Trophoblast cell (in vitro differentiated cells and primary cell): ENCODE data around the gene TDRD6.

ENCODE experiments used
- DNase-seq, 2 donors: peaks; one replicate each; pipeline ENCODE4 v3.0.0-alpha.2; 2016
- H2AFZ ChIP-seq: 2 replicates; pipeline ENCODE4 v1.6.1; 2013; ENCODE audit warnings: low read length, moderate library complexity, mild to moderate bottlenecking; ENCODE audit not compliant: insufficient read depth, poor library complexity
- H2AK5ac ChIP-seq: 2 replicates; pipeline ENCODE4 v1.6.1; 2013; ENCODE audit warnings: mild to moderate bottlenecking, low read length
- H2BK120ac ChIP-seq: 2 replicates; pipeline ENCODE4 v1.6.1; 2013; ENCODE audit warnings: low read length, mild to moderate bottlenecking, moderate library complexity; ENCODE audit not compliant: insufficient read depth, poor library complexity
- H2BK12ac ChIP-seq: 2 replicates; pipeline ENCODE4 v1.6.1; 2013; ENCODE audit warnings: mild to moderate bottlenecking, low read length, moderate library complexity
- H2BK5ac ChIP-seq: 2 replicates; pipeline ENCODE4 v1.6.1; 2013; ENCODE audit warnings: low read length, low read depth, moderate library complexity, mild to moderate bottlenecking; ENCODE audit not compliant: poor library complexity
- H3K14ac ChIP-seq: 2 replicates; pipeline ENCODE4 v1.6.1; 2013; ENCODE audit warnings: mild to moderate bottlenecking, low read length
- H3K18ac ChIP-seq: 2 replicates; pipeline ENCODE4 v1.6.1; 2013; ENCODE audit warnings: mild to moderate bottlenecking, low read length
- H3K23ac ChIP-seq: 2 replicates; pipeline ENCODE4 v1.6.1; 2013; ENCODE audit warnings: low read length
- H3K27ac ChIP-seq: 2 replicates; pipeline ENCODE4 v1.5.1; 2013; ENCODE audit warnings: low read depth, mild to moderate bottlenecking, inconsistent platforms, low read length, moderate library complexity
- H3K27me3 ChIP-seq: 2 replicates; pipeline ENCODE4 v1.6.1; 2013; ENCODE audit warnings: inconsistent platforms, mild to moderate bottlenecking, low read length, moderate library complexity; ENCODE audit not compliant: insufficient read depth
- H3K36me3 ChIP-seq, 2 experiments: 1 replicate in 1 of 2; 2 replicates in 1 of 2; pipeline ENCODE4 v1.6.1; 2013; ENCODE audit warnings: low read length in 2 of 2, mild to moderate bottlenecking in 2 of 2, moderate library complexity in 1 of 2; ENCODE audit not compliant: insufficient read depth in 2 of 2, control insufficient read depth in 1 of 2
- H3K4ac ChIP-seq: 2 replicates; pipeline ENCODE4 v1.6.1; 2013; ENCODE audit warnings: low read depth, mild to moderate bottlenecking, low read length, moderate library complexity
- H3K4me1 ChIP-seq, 2 experiments: 1 replicate in 1 of 2; 2 replicates in 1 of 2; pipeline ENCODE4 v1.6.1; 2013; ENCODE audit warnings: low read length in 2 of 2, mild to moderate bottlenecking in 2 of 2, moderate library complexity in 1 of 2; ENCODE audit not compliant: insufficient read depth in 2 of 2, control insufficient read depth in 1 of 2
- H3K4me2 ChIP-seq: 2 replicates; pipeline ENCODE4 v1.6.1; 2013; ENCODE audit warnings: inconsistent platforms, mild to moderate bottlenecking, low read length, moderate library complexity
- H3K4me3 ChIP-seq: 2 replicates; pipeline ENCODE4 v1.5.1; 2013; ENCODE audit warnings: mild to moderate bottlenecking, low read depth, low read length, inconsistent platforms
- H3K79me1 ChIP-seq: one replicate; pipeline ENCODE4 v1.6.1; 2013; ENCODE audit warnings: low read length
- H3K79me2 ChIP-seq: 2 replicates; pipeline ENCODE4 v1.6.1; 2013; ENCODE audit warnings: low read length, mild to moderate bottlenecking; ENCODE audit not compliant: control insufficient read depth, insufficient read depth, poor library complexity
- H3K9ac ChIP-seq: 2 replicates; pipeline ENCODE4 v1.6.1; 2013; ENCODE audit warnings: mild to moderate bottlenecking, low read length
- H3K9me3 ChIP-seq: 2 replicates; pipeline ENCODE4 v1.6.1; 2013; ENCODE audit warnings: low read depth, mild to moderate bottlenecking, control low read depth, inconsistent platforms, low read length; ENCODE audit not compliant: insufficient read depth
- H4K12ac ChIP-seq: 2 replicates; pipeline ENCODE4 v1.6.1; 2013; ENCODE audit warnings: low read depth, mild to moderate bottlenecking, low read length, moderate library complexity
- H4K8ac ChIP-seq: 2 replicates; pipeline ENCODE4 v1.6.1; 2013; ENCODE audit warnings: low read depth, mild to moderate bottlenecking, low read length, moderate library complexity
- H4K91ac ChIP-seq: one replicate; pipeline ENCODE4 v1.6.1; 2013; ENCODE audit warnings: low read depth, mild to moderate bottlenecking, low read length, moderate library complexity
- WGBS: extraction: QIAGEN DNeasy Blood & Tissue Kit; methylation state at CpG from one replicate; pipeline ENCODE4 v1.1.7; 2013; ENCODE audit warnings: missing lambda C conversion rate; ENCODE audit not compliant: insufficient read length, insufficient coverage; ENCODE audit errors: extremely low coverage; 5-methylcytosine and 5-hydroxymethylcytosine counted together

The TDRD6 gene

DNA sequence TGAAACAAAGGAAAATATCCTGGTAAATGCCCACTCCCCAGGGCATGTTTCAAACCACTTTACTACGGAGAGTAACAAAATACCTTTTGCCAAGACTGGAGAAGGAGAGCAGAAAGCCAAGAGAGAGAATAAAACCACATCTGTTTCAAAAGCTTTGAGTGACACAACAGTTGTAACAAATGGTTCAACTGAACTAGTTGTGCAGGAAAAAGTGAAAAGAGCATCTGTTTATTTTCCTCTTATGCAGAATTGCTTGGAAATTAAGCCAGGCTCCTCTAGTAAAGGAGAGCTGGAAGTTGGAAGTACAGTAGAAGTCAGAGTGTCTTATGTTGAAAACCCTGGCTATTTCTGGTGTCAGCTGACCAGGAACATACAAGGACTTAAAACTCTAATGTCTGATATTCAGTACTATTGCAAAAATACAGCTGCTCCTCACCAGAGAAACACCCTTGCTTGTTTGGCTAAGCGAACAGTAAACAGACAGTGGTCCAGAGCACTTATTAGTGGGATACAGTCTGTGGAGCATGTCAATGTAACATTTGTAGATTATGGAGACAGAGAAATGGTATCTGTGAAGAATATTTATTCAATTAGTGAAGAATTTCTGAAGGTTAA, 2.6 kb downstream of the TDRD6 start:
- Histone ChIP-seq H2BK5ac (no peak overlapping the region), H3K9ac (no peak overlapping the region), H3K9me3 (no peaks in the 10 kb centered on the region), H3K14ac (no peak overlapping the region), H3K18ac (no peak overlapping the region), H3K4me2 (no peak overlapping the region), H2AK5ac (no peak overlapping the region), H2BK12ac (no peak overlapping the region), H3K23ac (no peak overlapping the region), H3K4me3 (no peak overlapping the region), H2BK120ac (no peak overlapping the region), H2AFZ (no peak overlapping the region), H3K27me3 (no peaks in the 10 kb centered on the region), H3K36me3 (no peaks in the 10 kb centered on the region), H4K91ac (no peak overlapping the region), H3K79me1 (no peaks in the 10 kb centered on the region), H3K27ac (no peak overlapping the region), H3K79me2 (no peaks in the 10 kb centered on the region), H3K4me1 (no peaks in the 10 kb centered on the region), H4K12ac (no peak overlapping the region), H4K8ac (no peak overlapping the region), H3K4ac (no peak overlapping the region)
- DNase-seq: no peak
- WGBS: no CpG with 5 or more reads among the region's 2 CpGs

DNA sequence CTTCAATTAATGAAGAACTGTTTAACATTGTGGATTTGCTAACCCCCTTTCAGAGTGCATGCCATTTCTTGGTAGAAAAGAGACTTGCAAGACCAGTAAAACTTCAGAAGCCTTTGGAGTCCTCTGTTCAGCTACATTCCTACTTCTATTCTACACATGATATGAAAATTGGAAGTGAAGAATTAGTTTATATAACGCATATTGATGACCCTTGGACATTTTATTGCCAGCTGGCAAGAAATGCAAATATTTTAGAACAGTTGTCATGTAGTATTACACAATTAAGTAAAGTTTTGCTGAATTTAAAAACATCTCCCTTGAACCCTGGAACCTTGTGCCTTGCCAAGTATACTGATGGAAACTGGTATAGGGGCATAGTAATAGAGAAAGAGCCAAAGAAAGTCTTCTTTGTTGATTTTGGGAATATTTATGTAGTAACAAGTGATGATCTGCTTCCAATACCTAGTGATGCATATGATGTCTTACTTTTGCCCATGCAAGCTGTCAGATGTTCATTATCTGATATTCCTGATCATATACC, 3.3 kb downstream of the TDRD6 start:
- no CpG with 5 or more reads among the region's 1 CpG for WGBS
- no peak overlapping the region for H2BK12ac ChIP-seq
- no peak overlapping the region for H3K9ac ChIP-seq

DNA sequence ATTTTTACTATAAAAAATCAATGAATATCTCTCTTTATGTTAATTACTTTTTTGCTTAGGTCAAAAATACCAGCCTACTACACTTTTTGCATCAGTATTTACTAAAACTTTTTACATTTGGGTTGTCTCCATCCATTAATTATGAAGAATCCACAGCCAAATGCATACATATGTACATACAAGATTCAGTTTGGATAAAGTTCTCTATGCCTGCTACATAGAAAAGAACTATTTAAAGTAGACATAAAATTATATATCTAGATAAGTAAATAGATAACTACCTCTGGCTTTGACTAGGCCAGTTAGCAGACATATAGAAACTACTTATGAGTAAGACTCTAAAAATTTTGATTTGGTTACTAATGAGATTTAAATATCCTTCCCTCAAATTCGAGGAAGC, 12.3 kb downstream of the TDRD6 start:
- Histone ChIP-seq H3K23ac (no peak overlapping the region), H4K91ac (no peak overlapping the region), H3K4me2 (no peak overlapping the region), H3K79me2 (no peaks in the 10 kb centered on the region), H3K4me1 (no peaks in the 10 kb centered on the region), H2AK5ac (no peak overlapping the region), H4K12ac (no peak overlapping the region), H2BK5ac (no peak overlapping the region), H3K79me1 (no peaks in the 10 kb centered on the region), H4K8ac (no peak overlapping the region), H2BK120ac (no peak overlapping the region), H3K9ac (no peak overlapping the region), H3K4ac (no peak overlapping the region), H2BK12ac (no peak overlapping the region), H3K27ac (no peak overlapping the region), H3K27me3 (no peaks in the 10 kb centered on the region), H3K14ac (no peak overlapping the region), H3K18ac (no peak overlapping the region), H2AFZ (no peak overlapping the region), H3K4me3 (no peak overlapping the region), H3K9me3 (no peaks in the 10 kb centered on the region), H3K36me3 (no peaks in the 10 kb centered on the region)
- no CpG with 5 or more reads among the region's 1 CpG for WGBS
- DNase-seq: no peak

More for the DNA sequence above, 3.3 kb downstream of the TDRD6 start:
- Histone ChIP-seq H2BK5ac (no peak overlapping the region), H3K4me2 (no peak overlapping the region), H3K4me3 (no peak overlapping the region), H4K12ac (no peak overlapping the region), H3K14ac (no peak overlapping the region), H2AK5ac (no peak overlapping the region), H3K27ac (no peak overlapping the region), H4K91ac (no peak overlapping the region), H3K4ac (no peak overlapping the region), H3K18ac (no peak overlapping the region), H3K4me1 (no peaks in the 10 kb centered on the region), H2AFZ (no peak overlapping the region), H2BK120ac (no peak overlapping the region), H3K79me1 (no peaks in the 10 kb centered on the region), H3K9me3 (no peaks in the 10 kb centered on the region), H3K36me3 (no peaks in the 10 kb centered on the region), H3K23ac (no peak overlapping the region), H3K79me2 (no peaks in the 10 kb centered on the region), H3K27me3 (no peaks in the 10 kb centered on the region), H4K8ac (no peak overlapping the region)
- no peak for DNase-seq

DNA sequence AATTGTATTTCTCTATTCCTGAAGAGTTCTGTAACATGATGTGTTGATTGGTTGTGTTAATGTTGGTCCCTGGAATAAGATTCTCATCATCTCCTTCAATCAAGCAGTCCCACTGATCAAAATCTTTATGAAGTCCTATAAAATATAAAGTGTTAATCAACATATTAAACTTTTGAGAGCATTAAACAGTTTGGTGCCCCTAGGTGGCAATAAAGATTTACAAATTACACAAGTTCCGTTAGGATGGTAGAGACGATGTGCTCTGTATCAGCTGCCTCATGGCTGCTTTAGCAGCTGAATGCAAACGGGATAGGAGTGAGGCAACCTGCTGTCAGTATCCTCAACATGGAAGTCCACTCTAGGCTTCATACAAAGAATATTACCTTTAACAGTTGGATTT, 16.9 kb downstream of the TDRD6 start:
- no CpG with 5 or more reads among the region's 3 CpGs for WGBS
- peak in 1 of 2 donors; percentile 26 for DNase-seq
- no peaks in the 10 kb centered on the region for H3K36me3 ChIP-seq
- no peaks in the 10 kb centered on the region for H3K4me1 ChIP-seq
- H2AK5ac ChIP-seq: no peak overlapping the region
- H2AFZ ChIP-seq: no peak overlapping the region
- H3K9ac ChIP-seq: no peak overlapping the region
- no peak overlapping the region for H2BK12ac ChIP-seq
- no peak overlapping the region for H3K4me3 ChIP-seq
- H3K18ac ChIP-seq: no peak overlapping the region
- H2BK120ac ChIP-seq: no peak overlapping the region
- H3K27me3 ChIP-seq: no peaks in the 10 kb centered on the region
- H3K79me1 ChIP-seq: no peaks in the 10 kb centered on the region
- no peaks in the 10 kb centered on the region for H3K9me3 ChIP-seq
- no peak overlapping the region for H3K4ac ChIP-seq
- no peak overlapping the region for H4K12ac ChIP-seq
- no peak overlapping the region for H3K27ac ChIP-seq
- H3K23ac ChIP-seq: no peak overlapping the region
- H3K14ac ChIP-seq: no peak overlapping the region
- H3K79me2 ChIP-seq: no peaks in the 10 kb centered on the region
- no peak overlapping the region for H4K91ac ChIP-seq
- no peak overlapping the region for H4K8ac ChIP-seq
- no peak overlapping the region for H2BK5ac ChIP-seq
- no peak overlapping the region for H3K4me2 ChIP-seq
